GM18868 (cell line): ENCODE results near the gene FANCC.

Experiments
- ATAC-seq: cut with Tn5 transposase; IDR thresholded peaks from one replicate; pipeline ENCODE4 v1.9.1; 2021; ENCODE audit warnings: mild to moderate bottlenecking, moderate library complexity; ENCODE audit not compliant: unreplicated experiment

FANCC gene

GRCh38 chr9:95090023-95090791 is 227.3 kb downstream of the FANCC start:
- ATAC-seq = no peak

- ATAC-seq = no peak
Measured at GRCh38 chr9:95089257-95090022, 228.1 kb downstream of the FANCC start.

- ATAC-seq = no peak
Measured at GRCh38 chr9:95088421-95089161, 228.9 kb downstream of the FANCC start.

- ATAC-seq = no peak
Measured at GRCh38 chr9:95087659-95088242, 229.8 kb downstream of the FANCC start.

- no peak for ATAC-seq
Measured at GRCh38 chr9:95086564-95086955, 230.9 kb downstream of the FANCC start.

- no peak for ATAC-seq
Measured at GRCh38 chr9:95085861-95086563, 231.5 kb downstream of the FANCC start.

- no peak for ATAC-seq
Measured at GRCh38 chr9:95085036-95085770, 232.3 kb downstream of the FANCC start.

GRCh38 chr9:95084254-95084934 is 233.1 kb downstream of the FANCC start:
- no peak for ATAC-seq

- ATAC-seq = no peak
Measured at GRCh38 chr9:95083086-95083768, 234.3 kb downstream of the FANCC start.

GRCh38 chr9:95082401-95083084 is 235.0 kb downstream of the FANCC start:
- no peak for ATAC-seq

- no peak for ATAC-seq
Measured at GRCh38 chr9:95081998-95082397, 235.5 kb downstream of the FANCC start.

GRCh38 chr9:95080961-95081647 is 236.4 kb downstream of the FANCC start:
- ATAC-seq = no peak

- no peak for ATAC-seq
Measured at GRCh38 chr9:95079461-95079860, 238.0 kb downstream of the FANCC start.

- no peak for ATAC-seq
Measured at GRCh38 chr9:95078939-95079338, 238.6 kb downstream of the FANCC start.

GRCh38 chr9:95078511-95078910 is 239.0 kb downstream of the FANCC start:
- ATAC-seq = no peak

GRCh38 chr9:95077766-95078370 is 239.6 kb downstream of the FANCC start:
- ATAC-seq = no peak

GRCh38 chr9:95077053-95077765 is 240.3 kb downstream of the FANCC start:
- no peak for ATAC-seq
